ENCODE results near the gene PGAM2. TPM values are rescaled to one million over a fixed set of nuclear protein-coding genes. Genes with fewer than 3 reads are reported as not detected.

PGAM2 gene
- total RNA-seq, 1 experiment from 2014 or later: 1.2 TPM

- DNase-seq (ENCODE audit: low read depth): no peak
Observed at GRCh38 chr7:44067064-44067951, 1.9 kb upstream of the PGAM2 start.

- DNase-seq (ENCODE audit: low read depth): no peak
Observed at GRCh38 chr7:44066494-44067063, 1.2 kb upstream of the PGAM2 start.

GRCh38 chr7:44066111-44066460 is 719 bp upstream of the PGAM2 start:
- DNase-seq (ENCODE audit: low read depth): no peak

DNA sequence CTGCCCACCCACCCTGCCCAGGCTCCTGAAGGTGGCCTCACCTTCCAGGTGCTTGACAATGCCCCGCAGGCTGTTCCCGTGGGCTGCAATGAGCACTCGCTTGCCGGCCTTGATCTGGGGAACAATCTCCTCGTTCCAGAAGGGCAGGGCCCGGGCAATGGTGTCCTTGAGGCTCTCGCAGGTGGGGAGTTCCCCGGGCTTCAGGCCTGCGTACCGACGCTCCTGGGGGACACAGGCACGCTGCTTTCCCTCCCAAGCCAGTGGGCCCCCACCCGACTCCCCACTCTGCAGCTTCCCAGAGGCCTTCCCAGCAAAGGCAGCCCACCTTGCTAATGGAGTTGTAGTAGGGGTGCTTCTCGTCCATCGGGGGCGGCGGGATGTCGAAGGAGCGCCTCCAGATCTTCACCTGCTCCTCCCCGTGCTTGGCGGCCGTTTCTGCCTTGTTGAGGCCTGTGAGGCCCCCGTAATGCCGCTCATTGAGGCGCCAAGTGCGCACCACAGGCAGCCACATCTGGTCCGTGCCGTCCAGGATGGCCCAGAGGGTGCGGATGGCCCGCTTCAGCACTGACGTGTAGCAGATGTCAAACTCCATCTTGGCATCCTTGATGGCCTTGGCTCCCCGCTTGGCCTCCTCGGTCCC is 456 bp downstream of the PGAM2 start:
- no peak for DNase-seq (ENCODE audit: low read depth)

GRCh38 chr7:44063894-44064651 is 1.3 kb downstream of the PGAM2 start:
- no peak for DNase-seq (ENCODE audit: low read depth)

GRCh38 chr7:44063547-44063893 is 1.8 kb downstream of the PGAM2 start:
- DNase-seq (ENCODE audit: low read depth): no peak

DNA sequence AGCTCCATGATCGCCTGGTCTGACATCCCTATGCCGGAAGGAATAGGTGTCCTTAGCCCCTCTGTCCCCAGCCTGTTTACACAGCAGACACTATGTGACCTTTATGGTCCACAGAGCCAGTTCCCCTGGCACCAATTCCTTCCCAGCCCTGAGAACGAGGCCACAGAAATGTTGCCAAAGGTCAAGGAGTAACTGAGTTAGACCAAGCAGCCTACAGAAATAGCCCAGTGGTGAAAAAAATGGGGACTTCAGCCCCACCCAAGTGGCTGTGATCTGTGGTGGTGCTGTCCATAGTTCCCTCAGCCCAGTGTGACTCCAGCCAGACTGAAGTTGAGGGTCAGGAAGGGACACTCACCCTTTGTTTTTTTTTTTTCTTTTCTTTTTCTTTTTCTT is 2.5 kb downstream of the PGAM2 start:
- DNase-seq (ENCODE audit: low read depth): no peak

DNA sequence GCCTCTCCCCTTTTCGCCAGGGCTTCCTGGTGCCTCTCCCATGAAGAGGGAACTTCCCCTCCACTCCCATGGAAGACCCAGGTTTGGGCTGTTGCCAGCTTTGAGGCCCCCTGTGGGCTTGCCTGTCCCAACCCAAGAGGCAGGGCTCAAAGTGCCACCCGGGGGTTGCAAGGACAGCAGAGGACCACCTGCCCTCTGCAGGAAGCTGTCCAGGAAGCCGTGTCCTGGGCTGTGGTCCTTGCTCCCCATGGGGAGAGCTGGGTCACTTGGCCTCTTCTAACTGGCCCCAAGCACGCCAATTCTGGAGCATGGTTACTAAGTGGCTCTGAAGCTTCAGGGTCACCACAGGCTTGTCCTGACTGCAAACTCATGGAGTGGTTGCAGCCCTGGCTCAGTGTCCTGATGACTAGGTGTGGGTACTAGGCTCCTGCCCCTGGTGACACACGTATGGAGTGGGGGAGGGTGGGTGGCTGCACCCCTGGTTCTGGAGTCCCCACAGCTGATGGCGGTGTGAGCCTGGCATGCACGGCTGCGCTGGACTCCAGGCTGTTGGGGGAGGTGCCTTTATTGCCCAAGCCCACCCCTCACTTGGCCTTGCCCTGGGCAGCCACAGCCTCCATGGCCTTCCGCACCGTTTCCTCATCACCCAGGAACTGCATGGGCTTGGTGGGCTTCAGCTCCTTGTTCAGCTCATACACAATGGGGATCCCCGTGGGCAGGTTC is 3.0 kb downstream of the PGAM2 start:
- DNase-seq (ENCODE audit: low read depth): no peak

- DNase-seq (ENCODE audit: low read depth): no peak
Observed at GRCh38 chr7:44061645-44062179, 3.7 kb downstream of the PGAM2 start.

GRCh38 chr7:44060948-44061644 is 4.3 kb downstream of the PGAM2 start:
- no peak for DNase-seq (ENCODE audit: low read depth)

DNA sequence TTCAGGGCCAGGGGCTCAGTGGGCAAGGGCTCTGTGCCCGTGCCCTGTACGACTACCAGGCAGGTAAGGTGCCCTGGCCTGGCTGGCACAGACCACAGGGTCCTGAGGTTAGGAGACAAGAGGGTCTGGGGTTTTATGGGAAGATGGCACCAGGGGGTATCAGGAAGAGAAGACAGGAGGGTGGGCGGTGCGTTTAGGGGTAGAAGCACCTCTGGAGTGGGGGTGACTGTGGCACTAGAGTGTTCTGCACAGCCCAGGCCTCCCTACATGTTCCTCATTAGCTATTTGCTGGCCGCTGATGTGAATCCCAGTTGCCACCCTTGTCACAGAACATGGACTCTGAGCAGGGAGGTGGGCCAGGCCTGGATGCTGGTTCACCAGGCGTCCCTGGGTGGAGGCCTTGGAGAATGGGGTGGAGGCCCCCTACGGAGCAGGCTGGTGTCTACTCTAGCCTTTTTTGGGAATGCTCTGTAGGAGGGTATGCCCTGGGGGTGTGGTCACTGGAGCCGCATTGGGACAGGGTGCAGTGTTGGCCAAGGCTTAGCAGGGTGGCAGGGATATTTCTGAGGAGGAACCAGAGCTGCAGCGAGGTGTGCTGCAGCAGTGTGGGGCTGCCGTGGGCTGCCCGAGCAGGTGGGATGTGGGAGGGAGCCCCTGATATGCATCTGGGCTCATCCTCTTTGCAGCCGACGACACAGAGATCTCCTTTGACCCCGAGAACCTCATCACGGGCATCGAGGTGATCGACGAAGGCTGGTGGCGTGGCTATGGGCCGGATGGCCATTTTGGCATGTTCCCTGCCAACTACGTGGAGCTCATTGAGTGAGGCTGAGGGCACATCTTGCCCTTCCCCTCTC is 5.0 kb downstream of the PGAM2 start:
- no peak for DNase-seq (ENCODE audit: low read depth)

DNA sequence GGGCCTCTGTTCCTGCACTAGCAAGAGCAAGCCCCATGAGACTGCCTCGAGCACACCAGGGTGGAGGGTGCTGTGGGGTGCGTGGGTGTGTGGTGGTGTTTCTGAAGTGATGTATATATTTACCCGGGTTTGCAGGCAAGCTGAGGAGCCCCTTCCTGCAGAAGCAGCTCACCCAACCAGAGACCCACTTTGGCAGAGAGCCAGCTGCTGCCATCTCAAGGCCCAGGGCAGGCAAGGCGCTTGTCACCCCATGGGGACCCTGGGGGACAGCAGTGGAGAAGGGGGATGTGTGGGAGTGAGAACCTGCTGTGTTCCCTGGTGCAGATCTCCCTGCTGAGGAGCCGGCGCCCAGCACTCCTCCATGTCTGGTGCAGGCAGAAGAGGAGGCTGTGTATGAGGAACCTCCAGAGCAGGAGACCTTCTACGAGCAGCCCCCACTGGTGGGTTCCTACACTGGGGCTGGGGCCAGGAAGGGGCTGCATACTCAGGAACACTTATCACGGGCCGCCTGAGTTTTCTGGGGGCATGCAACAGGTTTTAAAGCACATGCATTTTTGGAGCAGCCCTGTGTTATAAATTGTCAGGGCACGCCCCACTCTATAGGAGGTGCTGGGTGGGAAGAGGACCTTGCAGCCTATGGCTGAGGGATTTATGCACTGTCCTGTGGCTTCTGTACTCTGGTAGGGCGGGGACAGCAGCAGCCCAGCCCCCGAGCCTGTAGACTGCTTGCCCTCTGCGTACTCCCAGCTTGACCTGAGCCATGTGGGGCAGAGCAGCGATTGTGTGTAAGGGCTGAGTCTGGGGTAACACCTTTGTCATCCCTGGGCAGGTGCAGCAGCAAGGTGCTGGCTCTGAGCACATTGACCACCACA is 5.9 kb downstream of the PGAM2 start:
- no peak for DNase-seq (ENCODE audit: low read depth)

DNA sequence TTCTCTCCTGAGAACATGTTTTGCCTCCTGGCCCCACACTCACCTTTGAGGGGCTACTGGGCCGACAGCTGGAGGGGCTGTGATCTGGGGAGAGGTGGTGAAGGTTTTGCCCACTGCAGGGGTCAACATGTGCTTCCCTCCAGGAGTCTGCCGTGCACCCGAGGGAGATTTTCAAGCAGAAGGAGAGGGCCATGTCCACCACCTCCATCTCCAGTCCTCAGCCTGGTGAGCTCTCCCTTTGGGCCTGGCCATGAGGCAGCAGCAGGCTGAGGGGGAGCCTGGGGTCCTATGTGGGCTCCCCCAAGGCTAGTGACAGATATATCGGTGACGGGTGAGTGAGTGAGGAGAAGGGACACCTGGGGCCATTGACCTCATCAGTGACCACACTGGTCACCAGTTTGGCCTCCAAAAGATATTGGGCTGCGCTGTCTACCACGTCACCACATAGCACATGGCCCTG is 6.6 kb downstream of the PGAM2 start:
- DNase-seq (ENCODE audit: low read depth): no peak

GRCh38 chr7:44057849-44058758 is 7.3 kb downstream of the PGAM2 start:
- DNase-seq (ENCODE audit: low read depth): no peak

GRCh38 chr7:44057181-44057848 is 8.1 kb downstream of the PGAM2 start:
- no peak for DNase-seq (ENCODE audit: low read depth)

- DNase-seq (ENCODE audit: low read depth): no peak
Observed at GRCh38 chr7:44056681-44057080, 8.7 kb downstream of the PGAM2 start.

DNA sequence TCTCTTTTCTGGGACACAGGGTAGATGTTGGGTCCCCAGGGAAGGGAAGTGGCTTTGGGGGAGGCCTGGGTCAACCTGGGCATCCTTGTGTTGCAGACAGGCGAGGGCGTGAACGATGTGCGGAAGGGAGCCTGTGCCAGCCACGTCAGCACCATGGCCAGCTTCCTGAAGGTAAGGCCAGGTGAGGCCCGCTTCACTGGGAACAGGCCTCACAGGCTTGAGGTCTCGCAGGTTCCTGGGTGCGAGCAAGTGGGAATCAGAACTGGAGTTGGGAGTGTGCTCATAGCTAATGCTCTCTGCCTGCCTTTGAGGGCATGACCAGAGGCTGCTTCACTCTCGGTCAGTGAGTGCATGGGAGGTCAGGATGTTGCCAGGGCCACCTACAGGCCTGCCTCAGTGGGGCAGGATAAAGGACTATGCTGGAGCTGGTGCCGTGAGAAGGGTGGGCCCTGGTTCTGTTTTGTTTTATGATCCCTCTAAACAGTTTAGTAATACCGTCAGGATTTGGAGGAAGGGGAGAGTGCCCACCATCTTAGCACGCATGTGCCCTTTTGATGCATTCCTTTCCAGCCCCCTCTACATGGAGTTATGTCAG is 12.5 kb downstream of the PGAM2 start:
- no peak for DNase-seq (ENCODE audit: low read depth)
